Skeletal muscle satellite cell (primary cell): ENCODE results near the gene CCDC159. TPM values are rescaled to one million over a fixed set of nuclear protein-coding genes. Genes with fewer than 3 reads are reported as not detected.
A peak's percentile ranks its signal among the peaks of the same experiment; 100 is the strongest.
"Not testable (repeated sequence)": the region's sequence is repeated elsewhere in the genome, so short reads cannot be mapped to it uniquely, and the experiment has no call there.

ENCODE experiments used
- H3K27me3 ChIP-seq: 2 replicates; pipeline ENCODE4 v1.7.0; 2013; ENCODE audit warnings: low read length; ENCODE audit not compliant: control insufficient read depth, insufficient read depth
- H3K36me3 ChIP-seq: 2 replicates; pipeline ENCODE4 v1.7.0; 2013; ENCODE audit warnings: mild to moderate bottlenecking, control low read depth, low read length; ENCODE audit not compliant: insufficient read depth
- H3K4me1 ChIP-seq: 2 replicates; pipeline ENCODE4 v1.7.0; 2013; ENCODE audit warnings: low read length; ENCODE audit not compliant: control insufficient read depth, insufficient read depth
- H3K4me2 ChIP-seq: 2 replicates; pipeline ENCODE4 v1.7.0; 2013; ENCODE audit warnings: mild to moderate bottlenecking, low read length
- H3K4me3 ChIP-seq: 2 replicates; pipeline ENCODE4 v1.7.0; 2013; ENCODE audit warnings: low read length
- H3K9ac ChIP-seq: 2 replicates; pipeline ENCODE4 v1.7.0; 2013; ENCODE audit warnings: mild to moderate bottlenecking, low read depth, low read length, moderate library complexity
- H3K9me3 ChIP-seq: replicated peaks from 2 replicates; pipeline ENCODE4 v1.7.0; 2013; ENCODE audit warnings: mild to moderate bottlenecking, control low read depth, low read length
- total RNA-seq: library from RNA; depleted of rRNA; stranded (reverse); fragments of >200 nt; gene quantifications from 2 replicates; pipeline ENCODE4 v1.2.3, GENCODE V29; 2012; rRNA removed

Gene CCDC159, protein sequence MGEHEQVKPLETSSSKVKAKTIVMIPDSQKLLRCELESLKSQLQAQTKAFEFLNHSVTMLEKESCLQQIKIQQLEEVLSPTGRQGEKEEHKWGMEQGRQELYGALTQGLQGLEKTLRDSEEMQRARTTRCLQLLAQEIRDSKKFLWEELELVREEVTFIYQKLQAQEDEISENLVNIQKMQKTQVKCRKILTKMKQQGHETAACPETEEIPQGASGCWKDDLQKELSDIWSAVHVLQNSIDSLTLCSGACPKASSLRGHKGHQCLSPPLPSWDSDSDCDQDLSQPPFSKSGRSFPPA
- 2.4 and 4.3 TPM in 2 replicates for total RNA-seq

GRCh38 chr19:11346104-11346940 is at the start of gene CCDC159, which contains the start of gene TMEM205:
CCDC159 (plus strand) TSS chr19:11346519; CDS start chr19:11346607, 88 bp downstream.
TMEM205 (minus strand) TSS chr19:11346268; CDS start chr19:11345619, 649 bp downstream.
- H3K4me3 ChIP-seq = peak within 1 kb of the TSS; percentile 78
- H3K9me3 ChIP-seq = peaks cover 7% of the 10 kb centered on the region
- H3K9ac ChIP-seq = peak within 1 kb of the TSS; percentile 81
- H3K4me1 ChIP-seq = peaks cover 19% of the 10 kb centered on the region
- peak within 1 kb of the TSS; percentile 84 for H3K4me2 ChIP-seq
- no peaks in the 10 kb centered on the region for H3K36me3 ChIP-seq
- H3K27me3 ChIP-seq = no peaks in the 10 kb centered on the region

DNA sequence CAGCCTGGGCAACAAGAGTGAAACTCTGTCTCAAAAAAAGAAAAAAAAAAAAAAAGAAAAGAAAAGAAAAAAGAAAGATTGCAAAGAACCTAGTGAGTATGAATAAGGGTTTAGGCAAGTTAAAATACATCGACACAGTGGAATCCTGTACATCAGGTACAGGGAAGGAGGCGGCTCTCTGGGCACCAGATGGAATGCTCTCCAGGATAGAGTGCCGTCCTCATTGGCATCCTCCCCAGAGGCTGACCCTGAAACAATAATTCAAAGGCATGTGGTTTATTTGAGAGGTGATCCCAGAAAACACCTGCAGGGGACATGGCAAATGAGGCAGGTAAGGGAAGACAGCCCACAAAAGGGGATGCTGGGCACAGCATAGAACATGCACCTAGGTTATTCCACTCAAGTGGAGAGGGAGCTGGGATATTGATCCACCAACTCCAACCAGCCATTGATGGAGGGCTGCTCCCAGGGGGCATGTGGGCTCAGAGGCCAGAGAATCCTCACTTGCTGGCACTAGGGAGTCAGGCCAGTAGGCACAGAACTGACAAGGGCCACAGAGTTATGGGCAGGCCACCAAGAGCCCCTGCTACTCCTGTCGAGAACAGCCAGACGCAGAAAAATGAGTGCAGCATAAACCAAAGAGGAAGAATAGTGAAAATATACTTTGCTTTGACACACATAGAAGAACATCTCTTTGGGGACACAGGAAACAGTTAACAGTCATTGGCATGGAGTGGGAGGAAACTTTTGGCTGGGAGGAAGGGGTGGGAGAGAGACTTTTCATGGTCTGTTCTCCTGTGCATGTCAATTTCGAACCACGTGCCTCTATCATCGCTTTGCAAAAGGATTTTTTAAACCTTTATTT is 46.1 kb upstream of the CCDC159 start:
- Histone ChIP-seq H3K4me1 (no peaks in the 10 kb centered on the region), H3K27me3 (peaks cover 11% of the 10 kb centered on the region), H3K4me2 (no peak overlapping the region), H3K36me3 (no peaks in the 10 kb centered on the region), H3K9me3 (no peaks in the 10 kb centered on the region), H3K4me3 (no peak overlapping the region), H3K9ac (no peak overlapping the region)

DNA sequence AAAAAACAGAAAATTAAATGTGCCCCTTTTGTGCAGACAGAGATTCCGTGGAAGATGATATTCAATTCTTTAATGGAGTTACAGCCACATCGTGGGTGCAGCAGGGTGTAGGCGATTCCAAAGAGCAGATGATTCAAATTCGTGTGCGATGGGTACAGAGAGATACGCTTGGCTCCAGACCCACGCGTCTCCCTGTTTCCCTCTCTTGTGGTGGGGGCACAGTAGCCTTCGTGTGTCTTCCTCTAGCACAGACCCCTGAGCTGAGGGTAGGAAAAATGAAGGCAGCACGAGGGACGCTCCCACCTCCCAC is 45.6 kb upstream of the CCDC159 start:
- no peaks in the 10 kb centered on the region for H3K4me1 ChIP-seq
- no peak overlapping the region for H3K9ac ChIP-seq
- peaks cover 11% of the 10 kb centered on the region for H3K27me3 ChIP-seq
- no peak overlapping the region for H3K4me2 ChIP-seq
- no peaks in the 10 kb centered on the region for H3K9me3 ChIP-seq
- H3K4me3 ChIP-seq = no peak overlapping the region
- H3K36me3 ChIP-seq = no peaks in the 10 kb centered on the region

- no peak overlapping the region for H3K4me3 ChIP-seq
- H3K36me3 ChIP-seq = no peaks in the 10 kb centered on the region
- no peaks in the 10 kb centered on the region for H3K9me3 ChIP-seq
- no peak overlapping the region for H3K9ac ChIP-seq
- no peak overlapping the region for H3K4me2 ChIP-seq
- peaks cover 19% of the 10 kb centered on the region for H3K27me3 ChIP-seq
- H3K4me1 ChIP-seq = no peaks in the 10 kb centered on the region
Measured at GRCh38 chr19:11304936-11305335, 41.4 kb upstream of the CCDC159 start.

DNA sequence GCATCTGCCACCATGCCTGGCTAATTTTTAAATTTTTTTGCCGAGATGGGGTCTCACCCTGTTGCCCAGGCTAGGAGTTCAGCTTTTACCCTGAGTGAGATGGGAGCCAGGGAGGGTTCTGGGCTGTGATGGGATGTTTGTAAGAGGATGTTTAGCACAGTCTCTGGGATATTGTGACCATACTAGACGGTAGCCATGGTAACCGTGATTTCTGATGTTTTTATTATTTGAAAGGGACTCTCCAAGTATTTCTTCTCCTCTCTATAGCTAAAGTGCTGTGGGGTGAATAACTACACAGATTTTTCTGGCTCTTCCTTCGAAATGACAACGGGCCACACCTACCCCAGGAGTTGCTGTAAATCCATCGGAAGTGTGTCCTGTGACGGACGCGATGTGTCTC is 40.0 kb upstream of the CCDC159 start:
- H3K9ac ChIP-seq = no peak overlapping the region
- peaks cover 8% of the 10 kb centered on the region for H3K27me3 ChIP-seq
- no peaks in the 10 kb centered on the region for H3K36me3 ChIP-seq
- no peaks in the 10 kb centered on the region for H3K9me3 ChIP-seq
- no peak overlapping the region for H3K4me2 ChIP-seq
- H3K4me3 ChIP-seq = no peak overlapping the region
- H3K4me1 ChIP-seq = no peaks in the 10 kb centered on the region

- H3K4me3 ChIP-seq = not testable (repeated sequence)
Measured at GRCh38 chr19:11320278-11320995, 25.9 kb upstream of the CCDC159 start.

GRCh38 chr19:11321191-11322126 is 24.9 kb upstream of the CCDC159 start:
- Histone ChIP-seq H3K4me2 (no peak overlapping the region), H3K4me1 (peaks cover 16% of the 10 kb centered on the region), H3K36me3 (no peaks in the 10 kb centered on the region), H3K9ac (no peak overlapping the region), H3K27me3 (no peaks in the 10 kb centered on the region), H3K4me3 (no peak overlapping the region), H3K9me3 (no peaks in the 10 kb centered on the region)

More at GRCh38 chr19:11320278-11320995, 25.9 kb upstream of the CCDC159 start:
- H3K9ac ChIP-seq, H3K9me3 ChIP-seq, H3K4me2 ChIP-seq, H3K27me3 ChIP-seq, H3K36me3 ChIP-seq: not testable (repeated sequence)
- H3K4me1 ChIP-seq = peaks cover 16% of the 10 kb centered on the region

DNA sequence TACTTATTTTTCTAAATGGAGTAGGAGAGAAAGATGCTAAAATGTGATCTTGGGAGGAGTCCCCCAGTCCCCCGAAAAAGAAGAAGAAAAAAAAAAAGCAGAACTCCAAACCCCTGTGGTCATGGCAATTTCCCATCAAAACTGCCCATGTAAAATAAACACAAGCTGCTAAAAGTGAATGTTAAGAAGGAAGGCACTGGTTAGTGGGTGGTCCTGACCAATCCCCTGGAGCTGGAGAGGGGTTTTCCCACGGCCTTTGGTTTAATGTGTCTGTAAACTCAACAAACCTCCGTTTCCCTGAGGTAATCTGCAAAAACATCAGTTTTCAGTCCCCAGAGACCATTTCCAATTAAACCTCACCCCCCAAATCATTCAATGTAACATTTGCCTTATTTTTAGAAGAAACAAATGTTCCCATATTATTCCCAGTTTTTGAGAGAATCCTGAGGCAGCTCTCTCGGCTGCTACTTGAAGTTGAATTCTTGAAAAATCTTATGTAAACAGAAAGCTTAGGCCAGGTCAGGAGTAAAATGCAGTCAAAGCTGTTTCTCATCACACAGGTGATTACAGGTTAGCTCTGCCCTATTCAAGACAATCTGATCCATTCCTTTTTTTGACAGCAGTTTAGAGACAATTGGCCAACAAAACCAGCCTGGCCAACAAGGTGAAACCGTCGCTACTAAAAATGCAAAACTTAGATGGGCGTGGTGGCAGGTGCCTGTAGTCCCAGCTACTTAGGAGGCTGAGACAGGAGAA is 23.9 kb upstream of the CCDC159 start:
- no peaks in the 10 kb centered on the region for H3K27me3 ChIP-seq
- no peak overlapping the region for H3K4me3 ChIP-seq
- H3K4me2 ChIP-seq = no peak overlapping the region
- H3K4me1 ChIP-seq = peaks cover 16% of the 10 kb centered on the region
- H3K36me3 ChIP-seq = no peaks in the 10 kb centered on the region
- no peak overlapping the region for H3K9ac ChIP-seq
- H3K9me3 ChIP-seq = no peaks in the 10 kb centered on the region

DNA sequence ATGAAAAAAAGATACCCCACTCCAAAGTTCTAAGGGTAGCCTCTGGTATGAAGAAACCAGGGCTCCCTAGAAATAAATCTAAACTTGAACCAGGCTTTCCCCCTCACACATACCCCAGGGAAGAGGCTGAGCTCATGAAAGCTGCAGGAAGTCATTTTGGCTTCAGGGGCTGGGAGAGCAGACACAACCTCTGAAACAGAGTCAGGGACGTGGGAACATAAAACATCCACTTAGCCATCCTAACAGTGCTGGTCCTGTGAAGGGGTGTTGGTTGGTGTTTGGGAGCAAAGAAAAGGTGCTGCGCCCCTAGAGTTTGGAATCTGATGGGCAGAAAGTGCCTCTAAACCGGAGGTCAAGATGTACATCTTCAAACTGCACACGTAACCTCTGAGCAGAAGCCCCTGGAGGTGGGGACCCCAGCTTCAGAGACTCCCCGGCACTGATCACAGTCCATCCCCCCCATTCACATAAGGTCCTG is 22.7 kb upstream of the CCDC159 start:
- Histone ChIP-seq H3K36me3 (no peaks in the 10 kb centered on the region), H3K4me1 (peaks cover 16% of the 10 kb centered on the region), H3K4me3 (peak overlapping the region; percentile 52), H3K27me3 (no peaks in the 10 kb centered on the region), H3K4me2 (peak overlapping the region; percentile 67), H3K9ac (no peak overlapping the region), H3K9me3 (no peaks in the 10 kb centered on the region)
